Activated CD8-positive, alpha-beta memory T cell treated with anti-CD3 and anti-CD28 coated beads, Interleukin-2, amount 50 U/mL, for 24 hours (primary cell): Measurements from ENCODE around the gene OR5V1.
"Not testable (repeated sequence)": the region's sequence is repeated elsewhere in the genome, so short reads cannot be mapped to it uniquely, and the experiment has no call there.

Experiments
- DNase-seq: peaks from one replicate; pipeline ENCODE4 v3.0.0-alpha.2; 2020; ENCODE audit errors: extremely low read depth

Gene OR5V1

DNA sequence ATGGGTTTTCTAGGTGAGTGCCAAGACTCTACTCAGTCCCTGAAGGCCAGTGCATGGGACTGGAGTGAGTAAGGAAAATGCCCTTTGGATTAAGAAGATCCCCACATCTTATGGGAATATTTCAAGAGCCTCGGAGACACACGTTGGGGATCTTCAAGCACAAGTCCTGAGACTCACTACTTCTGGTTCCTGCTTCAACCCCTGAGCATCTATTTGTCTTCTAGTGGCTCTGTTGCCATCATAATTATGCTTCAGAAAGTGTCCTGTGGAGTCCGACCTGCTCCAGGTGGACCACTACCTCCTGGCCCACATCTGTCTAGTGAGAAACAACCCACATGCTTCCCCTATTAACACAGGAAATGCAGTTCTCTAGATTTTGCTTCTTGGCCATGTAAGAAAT lies at the start of gene OR5V1:
TSS of gene OR5V1 (minus strand) at position 101 of the 400 bp plus-strand sequence. CDS start 12,670 bp downstream, outside the sequence.
- DNase-seq = no peak

DNA sequence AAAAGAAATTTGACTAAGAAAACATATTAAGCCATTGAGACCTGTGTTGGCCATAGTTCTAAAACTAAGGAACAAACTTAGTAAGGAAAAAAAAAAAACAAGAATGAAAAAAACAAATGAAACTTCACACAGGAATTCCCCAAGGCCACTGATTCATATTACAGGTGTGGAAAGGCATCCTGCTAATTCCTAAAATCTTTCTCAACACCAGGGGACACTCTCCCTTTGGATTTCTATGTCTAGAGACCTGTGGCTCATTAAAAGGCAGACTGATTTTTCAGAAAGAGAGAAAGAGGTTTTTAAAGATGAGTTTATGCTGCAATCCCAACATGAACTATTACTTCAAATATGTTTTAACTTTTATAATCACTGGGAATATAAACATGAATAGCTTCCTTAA lies 45.9 kb upstream of the OR5V1 start, which contains the start of gene OR12D1:
TSS of gene OR12D1 (plus strand) at position 341 of the 400 bp plus-strand sequence.
- DNase-seq = no peak

DNA sequence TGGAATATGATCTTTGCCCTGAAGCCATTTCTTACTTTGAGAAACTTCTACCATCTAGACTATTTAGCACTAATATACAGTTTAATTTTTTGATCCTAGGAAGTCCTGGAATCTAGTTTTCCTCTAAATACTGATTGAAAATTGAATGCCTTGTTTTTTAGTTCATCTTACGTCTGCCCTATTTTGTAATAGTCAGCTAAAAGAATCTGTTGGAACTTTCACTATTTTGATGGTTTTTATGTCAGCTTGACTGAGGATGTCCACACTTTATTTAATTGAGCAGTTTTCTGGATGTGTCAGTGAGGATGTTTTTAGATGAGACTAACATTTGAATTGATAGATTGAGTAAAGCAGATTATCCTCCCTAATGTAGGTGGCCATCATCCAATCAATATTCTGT lies 35.1 kb upstream of the OR5V1 start:
- no peak for DNase-seq

DNA sequence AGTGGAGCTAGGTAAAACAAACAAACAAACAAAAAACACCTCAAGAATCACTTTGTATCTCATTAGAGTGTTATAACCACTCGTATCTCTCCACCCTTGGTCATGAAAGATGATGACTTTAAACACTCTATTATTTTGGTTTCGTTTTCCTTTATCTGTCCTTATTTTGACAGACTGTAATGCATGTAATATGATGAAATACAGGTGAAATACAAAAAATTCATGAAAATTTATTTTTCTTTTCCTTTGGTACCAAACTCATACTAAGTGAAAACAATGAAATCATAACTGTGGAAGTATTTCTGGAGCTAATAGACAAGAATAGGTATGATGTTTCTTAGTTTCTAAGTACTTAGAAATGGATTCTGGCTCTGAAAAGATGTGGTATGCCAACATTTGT lies 30.9 kb upstream of the OR5V1 start:
- no peak for DNase-seq

DNA sequence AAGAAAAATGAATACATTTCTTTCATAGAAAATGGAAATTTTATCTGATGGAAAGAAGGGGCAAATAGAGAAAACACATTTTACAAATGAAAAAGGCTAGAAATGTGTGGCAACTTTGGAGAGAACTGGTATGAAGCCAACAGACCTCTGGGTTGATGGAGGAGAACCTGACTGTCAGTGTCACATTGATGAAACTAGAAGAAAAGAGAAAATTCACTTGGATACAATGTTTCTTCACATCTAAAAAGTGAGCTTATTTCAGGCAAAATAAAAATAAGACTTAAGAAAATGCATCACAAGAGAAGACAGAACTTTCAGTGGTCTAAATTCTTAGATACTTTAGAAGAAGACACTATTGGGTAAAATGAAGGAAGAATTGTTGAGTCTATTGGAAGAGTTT lies 26.7 kb upstream of the OR5V1 start, which contains the start of gene OR12D2:
TSS of gene OR12D2 (plus strand) at position 301 of the 400 bp plus-strand sequence. CDS start 1,069 bp downstream, outside the sequence.
- DNase-seq = no peak

DNA sequence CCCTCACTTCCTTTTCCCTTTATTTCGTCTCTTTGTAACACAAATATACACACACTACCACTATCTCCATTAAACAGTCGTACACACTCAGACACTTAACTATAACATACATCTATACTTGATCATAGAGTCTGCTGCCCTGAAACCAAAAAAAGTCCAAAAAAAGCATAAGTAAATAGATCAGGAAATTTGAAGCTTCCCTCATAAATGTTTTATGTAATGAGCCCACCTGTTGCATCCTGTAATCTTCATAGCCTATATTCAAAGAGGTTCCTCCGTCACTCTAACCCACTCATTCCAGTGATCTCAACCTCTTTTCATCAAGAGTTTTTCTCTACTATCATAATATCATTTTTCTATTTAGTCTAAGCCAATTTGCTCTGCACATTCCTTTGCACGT lies 19.9 kb upstream of the OR5V1 start:
- DNase-seq = no peak

DNA sequence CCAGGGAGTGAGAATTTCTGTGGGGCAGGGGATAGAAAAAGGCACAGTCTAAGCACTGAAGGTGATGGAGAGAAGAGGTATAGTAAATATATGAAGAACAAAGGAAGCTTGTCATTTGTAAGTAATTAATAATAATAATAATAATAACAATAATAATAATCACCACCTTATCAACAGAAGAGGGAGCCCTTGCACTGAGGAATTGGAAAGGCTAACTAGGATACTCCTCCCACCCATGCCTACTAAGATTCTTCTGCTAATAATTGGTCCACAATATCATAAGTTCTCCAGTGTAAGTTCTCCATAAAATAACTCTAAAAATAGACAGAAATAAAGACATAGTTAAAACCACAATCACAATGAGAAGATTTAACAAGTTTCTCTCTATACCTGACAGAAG lies 7.3 kb upstream of the OR5V1 start:
- DNase-seq = no peak

DNA sequence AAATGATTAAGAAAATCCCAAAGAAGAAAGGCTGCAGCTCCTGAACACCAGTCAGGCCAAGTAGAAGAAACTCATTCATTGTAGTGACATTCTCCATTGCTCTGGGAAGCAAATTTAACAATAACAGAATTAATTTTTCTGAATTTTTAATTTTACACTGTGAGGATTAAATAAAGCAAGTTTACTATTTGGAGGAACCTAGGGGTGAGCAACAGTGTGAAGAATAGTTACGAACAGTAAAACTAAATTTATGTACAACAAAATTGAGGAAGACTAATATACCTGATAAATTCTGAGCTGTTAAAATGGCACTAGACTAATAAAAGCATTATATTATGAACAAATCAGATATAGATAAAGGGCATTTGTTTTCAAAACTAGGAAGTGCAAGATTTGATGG lies 6.5 kb upstream of the OR5V1 start, which contains the start of gene OR12D3:
TSS of gene OR12D3 (minus strand) at position 101 of the 400 bp plus-strand sequence. CDS start at position 97, 4 bp downstream.
- DNase-seq = no peak

DNA sequence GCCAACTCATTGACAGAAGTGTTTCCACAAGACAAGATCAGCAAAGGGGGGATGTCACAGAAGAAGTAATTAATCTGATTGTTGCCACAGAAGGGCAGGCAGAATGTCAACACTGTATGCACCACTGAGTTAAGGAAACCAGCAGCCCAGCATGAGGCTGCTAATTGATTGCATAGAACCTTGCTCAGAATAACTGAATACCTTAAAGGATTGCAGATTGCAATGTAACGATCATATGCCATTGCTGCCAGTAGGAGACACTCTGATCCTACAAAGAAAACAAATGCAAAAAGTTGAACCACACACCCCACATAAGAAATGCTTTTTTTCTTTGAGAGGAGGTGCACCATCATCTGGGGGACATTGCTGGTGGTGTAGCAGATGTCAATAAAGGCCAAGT lies 13.1 kb downstream of the OR5V1 start:
- DNase-seq = no peak

DNA sequence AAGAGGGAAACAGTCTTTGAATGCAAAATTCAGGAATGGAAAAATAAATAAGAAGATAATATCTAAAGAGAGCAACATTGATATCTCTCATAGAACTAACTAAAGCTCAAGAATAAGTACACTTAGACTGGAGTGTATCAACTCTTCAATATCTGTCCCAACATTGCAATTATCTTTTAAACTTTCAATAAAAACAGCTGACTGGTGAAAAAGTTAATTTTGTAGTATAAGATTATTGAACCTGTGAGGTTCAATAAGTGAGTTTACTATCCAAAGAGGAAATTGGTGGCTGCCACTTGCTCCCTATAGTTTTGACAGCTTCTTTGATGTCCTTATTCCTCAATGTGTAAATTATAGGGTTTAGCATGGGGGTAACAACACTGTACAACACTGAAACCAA lies 13.7 kb downstream of the OR5V1 start:
- no peak for DNase-seq

DNA sequence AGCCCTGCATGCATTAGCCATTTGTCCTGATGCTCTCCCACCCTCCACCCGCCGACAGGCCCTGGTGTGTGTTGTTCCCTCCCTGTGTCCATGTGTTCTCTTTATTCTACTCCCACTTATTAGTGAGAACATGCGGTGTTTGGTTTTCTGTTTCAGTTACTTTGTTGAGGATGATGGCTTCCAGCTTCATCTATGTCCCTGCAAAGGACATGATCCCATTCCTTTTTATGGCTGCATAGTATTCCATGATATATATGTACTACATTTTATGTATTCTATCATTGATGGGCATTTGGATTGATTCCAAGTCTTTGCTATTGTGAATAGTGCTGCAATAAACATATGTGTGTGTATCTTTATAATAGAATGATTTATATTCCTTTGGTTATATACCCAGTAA lies 19.3 kb downstream of the OR5V1 start:
- DNase-seq = not testable (repeated sequence)

DNA sequence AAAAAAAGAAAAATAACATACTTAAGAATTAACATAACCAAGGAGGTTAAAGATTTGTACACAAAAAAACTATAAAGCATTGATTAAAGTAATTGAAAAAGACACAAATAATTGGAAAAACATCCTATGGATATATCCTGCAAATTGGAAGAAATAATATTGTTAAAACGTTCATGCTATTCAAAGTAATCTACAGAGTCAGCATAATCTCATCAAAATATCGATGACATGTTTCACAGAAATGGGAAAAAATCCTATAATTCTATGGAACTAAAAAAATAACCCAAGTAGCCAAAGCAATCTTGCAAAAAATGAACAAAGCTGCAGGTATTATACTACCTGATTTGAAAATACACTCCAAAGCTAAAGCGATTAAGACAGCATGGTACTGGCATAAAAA lies 23.3 kb downstream of the OR5V1 start:
- DNase-seq = no peak

DNA sequence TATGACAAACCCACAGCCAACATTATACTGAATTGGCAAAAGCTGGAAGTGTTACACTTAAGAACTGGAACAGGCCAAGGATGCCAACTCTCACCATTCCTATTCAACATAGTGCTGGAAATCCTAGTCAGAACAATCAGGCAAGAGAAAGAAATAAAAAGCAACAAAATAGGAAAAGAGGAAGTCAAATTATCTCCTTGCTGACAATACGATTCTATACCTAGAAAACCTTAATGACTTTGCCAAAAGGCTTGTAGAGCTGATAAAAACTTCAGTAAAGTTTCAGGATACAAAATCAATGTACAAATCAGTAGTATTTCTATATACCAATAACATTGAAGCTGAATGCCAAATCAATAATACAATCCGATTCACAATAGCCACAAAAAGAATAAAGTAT lies 32.4 kb downstream of the OR5V1 start:
- DNase-seq = no peak

DNA sequence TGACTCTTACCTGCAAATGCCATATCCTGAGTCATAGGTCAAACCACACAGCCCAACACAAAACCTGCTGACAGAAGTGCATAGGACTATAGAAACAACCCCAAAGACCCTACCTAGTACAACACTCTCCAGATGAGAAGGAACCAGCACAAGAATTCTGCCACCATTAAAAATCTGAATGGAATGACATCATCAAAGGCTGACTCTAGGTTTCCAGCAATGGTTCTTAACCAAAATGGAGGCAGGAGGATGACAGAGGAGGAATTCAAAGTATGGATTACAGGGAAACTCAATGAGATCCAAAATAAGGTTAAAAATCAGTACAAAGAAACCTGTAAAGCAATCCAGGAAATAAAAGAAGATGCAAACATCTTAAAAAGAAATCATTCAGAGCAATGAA lies 36.0 kb downstream of the OR5V1 start:
- no peak for DNase-seq

DNA sequence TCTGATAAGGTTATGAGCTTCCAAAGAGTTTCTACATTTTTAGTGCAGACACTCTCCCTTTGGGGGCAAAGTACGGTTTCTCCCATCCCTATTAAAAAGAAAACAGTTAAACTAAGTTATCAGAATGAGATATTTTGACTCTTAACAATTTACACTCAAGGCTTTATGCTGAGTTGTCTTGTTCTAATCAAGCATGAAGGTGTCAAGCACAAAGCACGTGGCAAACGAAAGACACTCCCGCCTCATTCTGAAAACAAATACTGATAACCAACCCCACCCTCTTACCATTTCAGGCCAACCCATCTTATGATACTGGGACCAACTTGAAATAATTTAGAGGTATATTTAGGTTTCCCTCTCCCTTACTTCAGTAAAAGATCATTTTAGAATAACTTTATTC lies 42.9 kb downstream of the OR5V1 start:
- DNase-seq = no peak

DNA sequence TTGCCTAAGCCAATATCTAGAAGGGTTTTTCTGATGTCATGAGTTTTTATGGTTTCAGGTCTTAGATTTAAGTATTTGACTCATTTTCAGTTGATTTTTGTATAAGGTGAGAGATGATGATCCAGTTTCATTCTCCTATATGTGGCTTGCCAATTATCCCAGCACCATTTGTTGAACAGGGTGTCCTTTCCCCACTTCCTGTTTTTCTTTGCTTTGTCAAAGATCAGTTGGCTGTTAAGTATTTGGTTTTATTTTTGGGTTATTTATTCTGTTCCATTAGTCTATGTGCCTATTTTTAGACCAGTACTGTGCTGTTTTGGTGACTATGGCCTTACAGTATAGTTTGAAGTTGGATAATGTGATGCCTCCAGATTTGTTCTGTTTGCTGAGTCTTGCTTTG lies 45.3 kb downstream of the OR5V1 start:
- DNase-seq = not testable (repeated sequence)

DNA sequence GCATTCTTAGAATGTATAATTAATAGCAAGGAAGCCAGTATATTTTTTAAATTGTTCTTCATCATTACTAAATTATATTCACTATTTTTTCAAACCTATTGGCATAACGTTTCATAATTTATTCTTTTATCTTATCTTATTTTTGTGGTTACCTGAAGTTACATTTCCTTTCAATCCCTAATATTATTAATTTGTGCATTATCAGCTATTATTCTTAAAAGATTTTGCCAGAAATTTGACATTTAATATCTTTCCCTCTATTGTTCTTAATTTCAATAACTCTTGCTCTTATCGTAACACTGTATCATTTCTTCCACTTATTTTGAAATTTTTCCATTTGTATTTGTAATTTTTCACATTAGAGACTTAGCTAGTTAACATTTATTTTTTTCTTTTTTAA lies 48.7 kb downstream of the OR5V1 start:
- DNase-seq = no peak
